Measurements from ENCODE around the gene ANKRD37. TPM values are rescaled to one million over a fixed set of nuclear protein-coding genes. Genes with fewer than 3 reads are reported as not detected.
A peak's percentile ranks its signal among the peaks of the same experiment; 100 is the strongest.

ANKRD37 gene
- total and polyA plus RNA-seq, 9 of the 15 experiments (the other 6 are each of a cell fraction or from before 2014, with no cell fraction given): 1.3 to 53.7 (median 3.6) TPM

- TF ChIP-seq JUND (IDR thresholded peaks at IDR 0.05; ENCODE audit: borderline replicate concordance, low read depth, low read length) (no peak), JUND (tag; IDR thresholded peaks at IDR 0.05; ENCODE audit: borderline replicate concordance, low read depth, low read length) (peak; percentile 18; the same call in 1 of the 3 replicates), CSDE1 (IDR thresholded peaks at IDR 0.05) (peak in 1 of 2 experiments; percentile 22; a peak in 1 of 4 replicates), SPI1 (IDR thresholded peaks at IDR 0.05; ENCODE audit: borderline replicate concordance, low read depth, low read length) (no peak), ZBTB40 (IDR thresholded peaks at IDR 0.05) (peak; percentile 78; the same call in 1 of the 2 replicates), ZBTB40 (CRISPR knock-in tag; IDR thresholded peaks at IDR 0.05) (no peak), ZNF780A (CRISPR knock-in tag; IDR thresholded peaks at IDR 0.05) (no peak), FIP1L1 (IDR thresholded peaks at IDR 0.05; ENCODE audit: low read depth, low read length, poor library complexity, severe bottlenecking) (no peak), ZNF311 (CRISPR knock-in tag; IDR thresholded peaks at IDR 0.05) (no peak), NKRF (IDR thresholded peaks at IDR 0.05; ENCODE audit: borderline replicate concordance) (peak; percentile 67; the same call in 1 of the 2 replicates)
- TF ChIP-seq, protein P1, sequence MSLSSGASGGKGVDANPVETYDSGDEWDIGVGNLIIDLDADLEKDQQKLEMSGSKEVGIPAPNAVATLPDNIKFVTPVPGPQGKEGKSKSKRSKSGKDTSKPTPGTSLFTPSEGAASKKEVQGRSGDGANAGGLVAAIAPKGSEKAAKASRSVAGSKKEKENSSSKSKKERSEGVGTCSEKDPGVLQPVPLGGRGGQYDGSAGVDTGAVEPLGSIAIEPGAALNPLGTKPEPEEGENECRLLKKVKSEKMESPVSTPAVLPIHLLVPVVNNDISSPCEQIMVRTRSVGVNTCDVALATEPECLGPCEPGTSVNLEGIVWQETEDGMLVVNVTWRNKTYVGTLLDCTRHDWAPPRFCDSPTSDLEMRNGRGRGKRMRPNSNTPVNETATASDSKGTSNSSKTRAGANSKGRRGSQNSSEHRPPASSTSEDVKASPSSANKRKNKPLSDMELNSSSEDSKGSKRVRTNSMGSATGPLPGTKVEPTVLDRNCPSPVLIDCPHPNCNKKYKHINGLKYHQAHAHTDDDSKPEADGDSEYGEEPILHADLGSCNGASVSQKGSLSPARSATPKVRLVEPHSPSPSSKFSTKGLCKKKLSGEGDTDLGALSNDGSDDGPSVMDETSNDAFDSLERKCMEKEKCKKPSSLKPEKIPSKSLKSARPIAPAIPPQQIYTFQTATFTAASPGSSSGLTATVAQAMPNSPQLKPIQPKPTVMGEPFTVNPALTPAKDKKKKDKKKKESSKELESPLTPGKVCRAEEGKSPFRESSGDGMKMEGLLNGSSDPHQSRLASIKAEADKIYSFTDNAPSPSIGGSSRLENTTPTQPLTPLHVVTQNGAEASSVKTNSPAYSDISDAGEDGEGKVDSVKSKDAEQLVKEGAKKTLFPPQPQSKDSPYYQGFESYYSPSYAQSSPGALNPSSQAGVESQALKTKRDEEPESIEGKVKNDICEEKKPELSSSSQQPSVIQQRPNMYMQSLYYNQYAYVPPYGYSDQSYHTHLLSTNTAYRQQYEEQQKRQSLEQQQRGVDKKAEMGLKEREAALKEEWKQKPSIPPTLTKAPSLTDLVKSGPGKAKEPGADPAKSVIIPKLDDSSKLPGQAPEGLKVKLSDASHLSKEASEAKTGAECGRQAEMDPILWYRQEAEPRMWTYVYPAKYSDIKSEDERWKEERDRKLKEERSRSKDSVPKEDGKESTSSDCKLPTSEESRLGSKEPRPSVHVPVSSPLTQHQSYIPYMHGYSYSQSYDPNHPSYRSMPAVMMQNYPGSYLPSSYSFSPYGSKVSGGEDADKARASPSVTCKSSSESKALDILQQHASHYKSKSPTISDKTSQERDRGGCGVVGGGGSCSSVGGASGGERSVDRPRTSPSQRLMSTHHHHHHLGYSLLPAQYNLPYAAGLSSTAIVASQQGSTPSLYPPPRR (CRISPR knock-in tag; IDR thresholded peaks at IDR 0.05; ENCODE audit: borderline replicate concordance): no peak
Observed at GRCh38 chr4:185395238-185395955, 1.2 kb upstream of the ANKRD37 start, which contains the start of gene LRP2BP (continued).

All from K562 (cell line).